ENCODE data around the gene IL15.

The IL15 gene

DNA sequence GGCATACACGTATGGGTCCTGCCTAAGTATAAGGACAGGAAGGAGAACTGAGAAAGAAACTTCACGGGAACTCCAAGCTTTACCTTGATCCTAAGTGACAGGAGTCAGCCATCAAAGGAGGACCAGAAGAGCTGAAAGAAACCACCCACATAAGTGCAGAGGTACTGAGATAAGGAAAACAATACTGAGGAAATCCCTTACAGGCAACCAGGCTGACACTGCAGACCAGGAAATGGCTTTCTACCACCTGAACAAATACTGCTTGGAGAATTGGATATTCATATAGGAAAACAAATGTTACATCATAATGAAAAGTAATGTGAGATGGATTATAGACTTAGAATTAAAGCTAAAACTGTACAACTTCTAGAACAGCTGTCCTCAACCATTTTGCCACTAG, 127.0 kb downstream of the IL15 start:
- Mint-ChIP-seq H3K9me3 (no peaks in the 10 kb centered on the region), H3K27ac (no peak overlapping the region), H3K27me3 (no peaks in the 10 kb centered on the region), H3K4me3 (no peak overlapping the region), H3K4me1 (no peaks in the 10 kb centered on the region)
- ATAC-seq, result no peak
- DNase-seq, result no peak

DNA sequence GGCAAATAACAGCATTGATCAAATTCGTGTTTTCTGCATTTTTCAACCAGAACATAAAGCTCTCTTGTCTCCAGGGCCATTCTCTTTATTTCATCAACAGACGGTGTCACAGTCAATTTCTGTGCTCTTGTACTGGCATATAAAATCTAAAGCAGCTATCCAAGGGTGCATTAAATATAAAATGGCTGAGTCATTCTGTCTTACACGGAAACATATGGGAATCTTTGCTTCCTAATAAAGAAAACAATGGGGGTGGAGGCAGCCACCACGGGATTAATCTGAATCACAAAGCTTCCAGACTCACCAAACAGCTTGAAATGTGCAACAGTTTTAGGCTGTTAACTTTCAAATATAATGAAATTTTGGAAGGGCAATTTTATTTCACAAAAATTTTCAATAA, 132.6 kb downstream of the IL15 start:
- Mint-ChIP-seq H3K4me3 (no peak overlapping the region), H3K4me1 (no peaks in the 10 kb centered on the region), H3K9me3 (no peaks in the 10 kb centered on the region), H3K27me3 (no peaks in the 10 kb centered on the region), H3K27ac (no peak overlapping the region)
- ATAC-seq, result no peak
- no peak for DNase-seq

DNA sequence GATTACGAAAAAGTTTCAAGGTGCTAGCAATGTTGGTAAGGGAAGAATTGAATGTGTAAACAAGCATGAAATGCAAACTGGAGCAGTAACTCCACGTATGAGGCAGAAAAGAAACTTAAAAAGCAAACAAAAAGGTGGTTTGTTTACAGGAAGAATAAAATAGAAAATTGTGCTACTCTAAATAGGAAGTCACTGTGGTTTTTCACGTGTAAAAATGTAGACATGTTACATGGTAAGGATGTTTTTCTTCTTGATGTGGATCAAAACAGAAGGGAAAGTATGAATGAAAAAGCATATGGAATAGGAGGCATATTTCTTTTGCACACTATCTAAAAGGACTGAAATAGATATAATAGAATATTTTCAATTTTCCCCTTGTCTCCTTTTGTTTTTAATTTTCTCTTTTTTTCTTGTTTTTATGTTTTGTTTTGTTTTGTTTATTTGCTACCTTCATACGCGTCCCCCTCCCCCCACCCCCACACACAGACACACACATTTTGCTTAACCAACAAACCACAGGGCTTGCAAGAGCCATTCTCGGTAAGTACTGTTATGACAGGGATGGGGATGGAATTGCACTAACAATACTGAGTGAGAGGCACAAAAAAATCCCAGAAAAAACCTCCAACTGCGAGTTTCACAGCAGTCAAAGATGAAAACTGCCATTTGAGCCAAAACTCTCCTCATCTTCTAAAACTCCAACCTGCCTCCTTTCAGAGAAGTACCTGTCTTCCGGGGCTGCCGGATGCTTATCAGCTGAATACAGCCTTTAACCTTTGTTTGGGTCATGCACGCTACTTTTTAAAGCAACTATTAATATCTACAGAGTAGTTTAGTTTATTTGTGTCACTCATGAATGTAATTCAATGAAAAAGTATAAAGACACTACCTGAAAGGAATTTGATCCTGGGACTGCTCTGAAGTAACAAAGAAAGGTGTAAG, 135.8 kb downstream of the IL15 start:
- Mint-ChIP-seq H3K9me3 (no peaks in the 10 kb centered on the region), H3K4me3 (no peak overlapping the region), H3K27ac (no peak overlapping the region), H3K27me3 (no peaks in the 10 kb centered on the region), H3K4me1 (no peaks in the 10 kb centered on the region)
- ATAC-seq (no peak), DNase-seq (no peak)

DNA sequence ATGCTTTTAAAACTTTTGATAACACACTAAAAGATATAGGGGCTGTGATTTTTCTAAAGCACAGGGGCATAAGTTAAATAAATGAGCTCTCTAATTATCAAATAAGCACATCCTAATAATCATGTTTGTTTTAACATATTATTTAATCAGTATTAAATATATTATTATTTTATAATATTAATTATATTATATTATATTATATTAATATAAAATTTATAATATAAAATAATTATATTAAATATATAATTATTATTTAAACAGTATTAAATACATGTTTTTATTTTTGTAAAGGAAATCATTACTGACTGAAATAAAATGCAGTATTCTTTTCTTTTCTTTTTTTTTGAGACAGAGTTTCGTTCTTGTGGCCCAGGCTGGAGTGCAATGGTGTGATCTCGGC, 136.5 kb downstream of the IL15 start:
- no peaks in the 10 kb centered on the region for H3K27me3 Mint-ChIP-seq
- no peak overlapping the region for H3K4me3 Mint-ChIP-seq
- no peaks in the 10 kb centered on the region for H3K9me3 Mint-ChIP-seq
- DNase-seq, result no peak
- no peaks in the 10 kb centered on the region for H3K4me1 Mint-ChIP-seq
- H3K27ac Mint-ChIP-seq, result no peak overlapping the region
- ATAC-seq, result no peak

DNA sequence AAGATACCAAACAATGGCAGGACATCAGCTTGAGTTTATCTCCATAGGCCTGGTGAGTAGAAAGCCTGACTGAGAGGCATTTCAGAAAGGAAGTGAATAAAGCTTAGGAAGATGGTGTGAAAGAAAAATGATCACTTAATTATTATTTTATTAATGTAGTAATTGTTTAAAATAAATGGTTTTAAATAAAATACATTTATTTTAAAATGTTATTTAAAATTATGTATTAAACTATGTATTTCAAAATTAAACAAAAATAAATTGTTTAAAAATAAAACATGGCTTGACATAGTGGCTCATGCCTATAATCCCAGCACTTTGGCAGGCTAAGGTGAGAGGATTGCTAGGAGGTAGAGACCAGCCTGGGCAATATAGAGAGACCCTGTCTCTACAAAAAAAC, 145.8 kb downstream of the IL15 start:
- ATAC-seq, result no peak
- no peaks in the 10 kb centered on the region for H3K9me3 Mint-ChIP-seq
- no peak overlapping the region for H3K27ac Mint-ChIP-seq
- no peaks in the 10 kb centered on the region for H3K27me3 Mint-ChIP-seq
- no peak overlapping the region for H3K4me3 Mint-ChIP-seq
- H3K4me1 Mint-ChIP-seq, result no peaks in the 10 kb centered on the region
- no peak for DNase-seq

Measured in stimulated activated naive CD8-positive, alpha-beta T cell treated with anti-CD3 and anti-CD28 coated beads, Interleukin-15, amount 100 ng/mL, for 72 hours (primary cell).